Lower leg skin (tissue), 3 donors: ENCODE measurements around the gene PF4V1.

Source experiments
- POLR2A ChIP-seq, 2 donors: fragments of 450-650 bp; IDR thresholded peaks; one replicate each; pipeline ENCODE4 v1.6.1; 2016 to 2017; ENCODE audit warnings: antibody characterized with exemption in 2 of 2, mild to moderate bottlenecking in 1 of 2, moderate library complexity in 1 of 2
- TF ChIP-seq, protein P1 (sequence below), 3 donors: fragments of 450-650 bp; IDR thresholded peaks; one replicate each; pipeline ENCODE4 v1.5.1; 2016; ENCODE audit warnings: antibody characterized with exemption in 3 of 3, mild to moderate bottlenecking in 3 of 3, moderate library complexity in 2 of 3

DNA sequence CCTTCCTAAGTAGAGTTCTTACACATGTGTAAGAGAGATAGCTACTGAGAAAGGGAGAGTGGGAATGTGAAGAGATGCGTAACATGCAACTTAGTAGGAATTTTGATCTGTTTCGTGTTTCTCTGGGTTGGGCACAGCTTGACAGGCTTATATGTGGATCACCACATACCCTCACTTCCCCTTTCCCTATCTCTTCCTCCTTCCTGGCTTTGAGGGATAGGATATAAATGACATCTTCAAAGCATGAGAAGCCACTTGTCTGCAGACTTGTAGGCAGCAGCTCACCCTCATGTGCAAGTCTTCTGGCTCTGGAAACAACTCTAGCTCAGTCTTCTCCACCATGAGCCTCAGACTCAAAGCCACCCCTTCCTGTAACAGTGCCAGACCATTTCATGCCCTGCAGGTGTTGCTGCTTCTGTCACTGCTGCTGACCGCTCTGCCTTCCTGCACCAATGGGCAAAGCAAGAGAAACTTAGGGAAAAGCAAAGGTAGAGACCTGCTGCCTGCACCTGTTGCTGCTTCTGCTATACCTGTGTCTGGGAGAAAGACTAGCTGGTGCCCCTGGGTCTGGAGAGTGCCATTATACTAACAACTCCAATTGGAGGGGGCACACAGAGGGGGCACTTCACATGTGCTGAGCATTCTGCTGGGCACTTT, 5.4 kb upstream of the PF4V1 start:
- TF ChIP-seq, protein P1, sequence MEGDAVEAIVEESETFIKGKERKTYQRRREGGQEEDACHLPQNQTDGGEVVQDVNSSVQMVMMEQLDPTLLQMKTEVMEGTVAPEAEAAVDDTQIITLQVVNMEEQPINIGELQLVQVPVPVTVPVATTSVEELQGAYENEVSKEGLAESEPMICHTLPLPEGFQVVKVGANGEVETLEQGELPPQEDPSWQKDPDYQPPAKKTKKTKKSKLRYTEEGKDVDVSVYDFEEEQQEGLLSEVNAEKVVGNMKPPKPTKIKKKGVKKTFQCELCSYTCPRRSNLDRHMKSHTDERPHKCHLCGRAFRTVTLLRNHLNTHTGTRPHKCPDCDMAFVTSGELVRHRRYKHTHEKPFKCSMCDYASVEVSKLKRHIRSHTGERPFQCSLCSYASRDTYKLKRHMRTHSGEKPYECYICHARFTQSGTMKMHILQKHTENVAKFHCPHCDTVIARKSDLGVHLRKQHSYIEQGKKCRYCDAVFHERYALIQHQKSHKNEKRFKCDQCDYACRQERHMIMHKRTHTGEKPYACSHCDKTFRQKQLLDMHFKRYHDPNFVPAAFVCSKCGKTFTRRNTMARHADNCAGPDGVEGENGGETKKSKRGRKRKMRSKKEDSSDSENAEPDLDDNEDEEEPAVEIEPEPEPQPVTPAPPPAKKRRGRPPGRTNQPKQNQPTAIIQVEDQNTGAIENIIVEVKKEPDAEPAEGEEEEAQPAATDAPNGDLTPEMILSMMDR (IDR thresholded peaks at IDR 0.05), result no peak
- no peak for TF ChIP-seq POLR2A (IDR thresholded peaks at IDR 0.05)
